ENCODE measurements around the gene EVC. TPM values are rescaled to one million over a fixed set of nuclear protein-coding genes. Genes with fewer than 3 reads are reported as not detected.

EVC gene
- polyA plus RNA-seq (ENCODE audit: insufficient read length in 3 of 3), result 10 to 100 TPM; 36.2 to 41.3 (median 40.6) TPM

GRCh38 chr4:5710961-5711478, at the start of gene EVC:
EVC (plus strand) TSS chr4:5711201; CDS start chr4:5711381, 180 bp downstream.
- no peak for DNase-seq (ENCODE audit: low read depth in 3 of 3, low spot score in 2 of 3)

DNA sequence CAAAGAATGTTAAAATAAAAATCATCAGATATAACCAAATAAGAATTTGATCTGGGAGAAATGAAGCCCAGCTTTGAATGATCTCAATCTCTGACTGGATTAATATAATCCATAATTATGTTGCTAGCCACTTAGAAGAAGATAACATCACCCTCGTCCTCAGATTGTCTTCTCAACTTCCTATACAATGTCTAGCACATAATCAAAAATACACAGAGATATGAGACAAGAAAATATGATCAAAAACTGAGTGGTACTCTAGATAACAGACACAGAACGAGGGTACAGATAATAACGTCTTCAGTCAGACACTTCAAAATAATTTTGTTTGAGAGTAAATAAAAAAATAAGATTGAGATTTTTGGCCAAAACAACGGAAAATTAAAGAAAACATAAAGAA, 49.8 kb upstream of the EVC start:
- no peak for DNase-seq (ENCODE audit: low read depth in 3 of 3, low spot score in 2 of 3)

- no peak for DNase-seq (ENCODE audit: low read depth in 3 of 3, low spot score in 2 of 3)
These were observed 48.4 kb upstream of the EVC start for GRCh38 chr4:5662555-5662954.

DNA sequence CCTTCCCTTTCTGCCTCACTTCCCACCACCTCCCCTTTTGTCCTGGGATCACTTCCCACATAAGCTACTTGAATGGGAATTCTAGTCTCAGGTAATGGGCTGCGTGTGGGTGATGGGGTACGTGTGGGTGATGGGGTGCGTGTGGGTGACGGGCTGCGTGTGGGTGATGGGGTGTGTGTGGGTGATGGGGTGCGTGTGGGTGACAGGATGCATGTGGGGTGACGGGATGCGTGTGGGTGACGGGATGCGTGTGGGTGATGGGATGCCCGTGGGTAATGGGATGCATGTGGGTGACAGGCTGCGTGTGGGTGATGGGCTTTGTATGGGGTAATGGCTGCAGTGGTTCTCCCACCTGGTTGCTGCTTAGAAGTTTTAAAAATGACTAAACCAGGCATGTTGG, 46.2 kb upstream of the EVC start:
- DNase-seq (ENCODE audit: low read depth in 3 of 3, low spot score in 2 of 3), result no peak

DNA sequence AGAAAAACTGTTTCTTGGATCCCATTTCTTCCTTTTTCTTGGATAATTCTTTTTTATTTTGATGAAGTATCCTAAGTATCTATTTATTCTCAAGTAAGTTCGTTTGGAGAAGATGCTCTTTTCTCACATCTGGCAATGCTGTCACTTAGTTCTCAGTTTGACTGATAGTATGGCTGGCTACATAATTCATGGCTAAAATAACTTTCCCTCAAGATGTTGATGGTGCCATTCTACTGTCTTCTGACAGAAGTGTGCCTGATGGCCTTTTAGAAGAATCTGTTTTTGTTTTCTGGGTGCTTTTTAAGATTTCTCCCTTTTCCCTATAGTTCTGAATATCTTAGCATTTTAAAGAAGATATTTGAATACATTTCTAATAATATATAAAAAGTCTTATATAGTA, 44.3 kb upstream of the EVC start:
- DNase-seq (ENCODE audit: low read depth in 3 of 3, low spot score in 2 of 3), result no peak

DNA sequence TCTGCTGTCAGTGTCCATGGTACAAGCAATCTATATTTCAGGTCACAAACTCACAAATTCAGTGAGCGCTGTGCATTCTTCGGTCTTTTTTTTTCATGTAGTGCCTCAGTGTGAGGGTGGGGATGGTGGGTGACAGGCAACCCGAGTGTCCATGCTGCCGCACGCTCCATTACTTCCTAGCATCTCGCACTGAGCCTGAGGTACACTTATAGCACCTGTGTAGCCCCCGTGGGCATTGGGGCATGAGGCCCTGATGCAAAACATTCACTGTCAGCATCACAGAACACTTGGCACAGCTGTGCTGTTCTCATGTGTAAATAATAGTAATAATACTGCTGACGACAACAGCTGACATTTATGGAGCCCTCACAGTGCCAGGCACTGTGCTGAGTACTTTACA, 34.2 kb upstream of the EVC start:
- DNase-seq (ENCODE audit: low read depth in 3 of 3, low spot score in 2 of 3), result no peak

- no peak for DNase-seq (ENCODE audit: low read depth in 3 of 3, low spot score in 2 of 3)
These were observed 32.0 kb upstream of the EVC start for GRCh38 chr4:5678977-5679376.

DNA sequence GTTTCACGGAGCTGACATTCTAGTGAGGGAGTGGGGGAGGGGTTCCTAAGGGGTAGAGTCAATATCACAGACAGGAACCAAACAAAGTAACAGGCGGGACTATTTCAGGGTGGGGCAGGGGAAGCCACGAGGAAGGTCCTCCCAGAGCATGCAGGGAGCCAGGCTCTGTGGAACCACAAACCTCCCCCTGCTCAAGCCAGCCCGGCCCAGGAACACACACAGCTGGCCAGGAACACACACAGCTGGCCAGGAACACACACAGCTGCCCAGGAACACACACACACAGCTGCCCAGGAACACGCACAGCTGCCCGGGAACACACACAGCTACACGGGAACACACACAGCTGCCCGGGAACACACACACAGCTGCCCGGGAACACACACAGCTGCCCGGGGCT, 27.4 kb upstream of the EVC start:
- no peak for DNase-seq (ENCODE audit: low read depth in 3 of 3, low spot score in 2 of 3)

DNA sequence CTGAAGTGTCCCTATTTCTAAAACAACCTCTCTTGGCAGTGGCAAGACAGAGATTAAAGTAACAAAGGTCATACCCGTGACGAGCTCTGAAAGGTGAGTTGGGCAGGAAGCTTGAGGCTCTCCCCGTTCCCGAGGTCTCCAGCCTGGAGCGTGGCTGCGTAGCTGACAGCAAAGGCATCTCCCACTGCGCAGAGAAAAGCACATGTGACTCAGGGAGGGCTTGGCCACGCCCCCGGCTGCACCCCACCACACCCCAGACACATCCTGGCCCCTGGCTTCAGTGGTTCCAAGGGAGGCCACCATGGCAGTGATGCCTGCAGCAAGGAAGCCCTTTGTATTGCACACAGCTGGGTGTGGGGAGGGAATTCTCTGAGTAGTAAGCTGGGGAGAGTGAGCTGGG, 25.7 kb upstream of the EVC start:
- no peak for DNase-seq (ENCODE audit: low read depth in 3 of 3, low spot score in 2 of 3)

DNA sequence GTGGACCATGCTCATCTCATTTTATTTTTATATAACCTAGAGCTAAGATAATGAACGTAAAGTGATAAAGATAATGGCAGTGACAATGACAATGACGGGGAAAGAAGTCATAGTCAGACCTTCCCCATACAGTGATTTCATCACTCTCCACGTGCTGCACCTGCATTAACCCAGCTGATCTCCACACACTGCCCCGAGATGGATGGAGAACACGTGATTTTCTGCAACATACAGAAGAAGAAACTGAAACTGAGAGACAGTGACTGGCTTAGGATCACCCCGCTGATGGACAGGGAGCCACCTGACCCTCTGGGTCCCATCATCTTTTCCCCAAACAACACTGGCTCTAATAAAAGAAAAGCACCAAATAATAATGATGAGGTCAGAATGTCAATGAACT, 24.7 kb upstream of the EVC start:
- no peak for DNase-seq (ENCODE audit: low read depth in 3 of 3, low spot score in 2 of 3)

DNA sequence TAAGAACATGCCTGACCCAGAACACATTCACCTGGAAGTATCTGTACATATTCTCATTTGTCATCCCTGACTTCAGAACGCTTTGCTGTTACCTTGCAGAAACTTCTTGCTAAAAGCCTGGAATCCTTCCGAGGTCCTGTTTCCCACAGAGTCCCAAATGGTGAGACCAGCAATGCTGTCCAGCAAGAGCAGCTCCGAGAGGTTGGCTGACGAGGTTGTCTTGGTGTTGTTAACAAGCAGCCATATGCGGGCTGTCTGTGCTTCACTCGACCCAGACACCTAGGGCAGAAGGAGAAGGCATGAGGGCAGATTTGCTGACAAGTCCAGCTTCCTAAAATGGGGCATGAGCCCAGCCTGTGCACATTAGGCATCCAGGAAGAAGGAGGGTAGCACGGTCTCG, 21.9 kb upstream of the EVC start:
- DNase-seq (ENCODE audit: low read depth in 3 of 3, low spot score in 2 of 3), result no peak

- no peak for DNase-seq (ENCODE audit: low read depth in 3 of 3, low spot score in 2 of 3)
These were observed 19.4 kb upstream of the EVC start for GRCh38 chr4:5691491-5692132.

GRCh38 chr4:5693871-5694270, 17.1 kb upstream of the EVC start:
- no peak for DNase-seq (ENCODE audit: low read depth in 3 of 3, low spot score in 2 of 3)

DNA sequence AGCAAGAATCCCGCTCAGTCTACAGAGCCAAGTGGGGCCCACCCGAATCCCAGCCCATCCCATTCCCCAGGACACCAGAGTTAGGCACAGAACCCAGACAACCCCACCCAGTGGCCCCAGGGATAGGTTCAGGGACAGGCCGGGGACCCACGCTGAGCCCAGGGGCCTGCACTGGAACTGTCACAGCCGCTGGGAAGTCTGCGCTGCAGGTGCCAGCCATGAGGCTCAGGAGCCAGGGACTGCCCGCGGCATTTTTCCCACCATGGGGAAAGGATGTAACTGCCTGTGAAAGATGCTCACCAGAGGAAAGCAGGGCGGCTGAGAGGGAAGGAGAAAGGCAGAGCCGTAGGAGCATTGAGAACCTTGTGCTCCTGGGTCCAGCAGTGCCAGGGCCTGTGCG, 14.7 kb upstream of the EVC start:
- DNase-seq (ENCODE audit: low read depth in 3 of 3, low spot score in 2 of 3), result no peak

DNA sequence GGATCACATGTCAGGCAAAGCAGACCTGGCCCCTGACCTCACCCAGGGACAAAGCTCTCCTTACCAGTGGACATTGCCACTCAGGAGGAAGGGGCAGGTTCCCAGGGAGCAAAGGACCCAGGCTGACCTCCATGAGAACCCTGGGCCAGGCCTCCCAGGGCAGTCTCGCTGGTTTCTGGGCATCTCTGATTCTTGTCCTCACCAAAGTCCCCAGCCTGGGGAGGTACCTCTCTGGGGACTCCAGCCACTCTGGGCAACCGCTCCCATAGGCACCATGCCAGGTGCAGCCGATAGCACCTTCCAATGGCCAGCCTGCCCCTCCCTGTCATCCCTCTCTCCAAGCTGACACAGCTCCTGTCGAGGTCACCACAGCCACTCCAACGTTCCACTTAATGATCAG, 10.5 kb upstream of the EVC start:
- DNase-seq (ENCODE audit: low read depth in 3 of 3, low spot score in 2 of 3), result no peak

- no peak for DNase-seq (ENCODE audit: low read depth in 3 of 3, low spot score in 2 of 3)
These were observed 9.0 kb upstream of the EVC start for GRCh38 chr4:5701971-5702370.

DNA sequence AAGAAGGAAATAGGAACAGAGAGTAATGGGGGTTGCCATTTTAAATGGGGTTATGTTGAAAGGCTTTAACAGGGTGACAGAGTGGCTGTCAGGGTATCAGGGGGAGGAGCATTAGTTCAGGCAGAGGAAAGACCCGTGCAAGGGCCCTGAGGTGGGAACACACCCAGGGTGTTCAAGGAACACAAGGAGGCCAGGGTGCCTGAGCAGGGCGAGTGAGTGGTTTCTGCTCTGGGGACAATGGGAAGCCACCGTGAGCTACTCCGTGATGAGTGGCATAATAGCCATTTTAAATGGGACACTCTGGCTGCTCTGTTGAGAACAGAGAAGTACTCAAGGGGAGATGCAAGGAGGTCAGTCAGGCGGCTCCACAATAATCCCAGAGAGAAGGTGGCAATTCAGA, 7.2 kb upstream of the EVC start:
- DNase-seq (ENCODE audit: low read depth in 3 of 3, low spot score in 2 of 3), result no peak

DNA sequence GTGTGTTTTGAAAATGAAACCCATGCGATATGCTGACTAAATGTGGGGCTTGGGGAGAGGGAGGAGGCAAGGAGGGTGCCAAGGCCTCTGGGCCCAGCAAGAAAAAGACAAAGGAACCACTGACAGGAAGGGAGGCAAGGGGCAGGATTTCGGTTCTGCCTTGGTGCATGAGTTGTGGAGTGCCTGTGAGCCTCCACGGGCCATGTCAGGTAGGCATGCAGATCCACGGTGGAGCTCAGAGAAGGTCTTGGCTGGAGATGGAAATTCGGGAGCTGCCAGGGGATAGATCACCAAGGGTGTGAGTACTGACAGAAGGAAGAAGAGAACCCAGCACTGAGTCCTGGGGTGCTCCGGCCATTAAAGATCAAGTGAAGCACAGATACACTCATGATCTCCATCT, 6.7 kb upstream of the EVC start:
- no peak for DNase-seq (ENCODE audit: low read depth in 3 of 3, low spot score in 2 of 3)

- DNase-seq (ENCODE audit: low read depth in 3 of 3, low spot score in 2 of 3), result no peak
These were observed 5.2 kb upstream of the EVC start for GRCh38 chr4:5705647-5706320.

GRCh38 chr4:5706486-5707290, 4.3 kb upstream of the EVC start:
- no peak for DNase-seq (ENCODE audit: low read depth in 3 of 3, low spot score in 2 of 3)

GRCh38 chr4:5707366-5707765, 3.6 kb upstream of the EVC start:
- no peak for DNase-seq (ENCODE audit: low read depth in 3 of 3, low spot score in 2 of 3)

Data from right renal cortex interstitium (tissue), 3 donors.